Raji (cell line): ENCODE data around the gene PDE4D.

ENCODE experiments used
- POLR2A ChIP-seq: IDR thresholded peaks from 2 replicates; pipeline ENCODE4 v1.6.1; 2011; ENCODE audit warnings: low read depth, low read length, control low read depth; ENCODE audit not compliant: insufficient read depth

The PDE4D gene

DNA sequence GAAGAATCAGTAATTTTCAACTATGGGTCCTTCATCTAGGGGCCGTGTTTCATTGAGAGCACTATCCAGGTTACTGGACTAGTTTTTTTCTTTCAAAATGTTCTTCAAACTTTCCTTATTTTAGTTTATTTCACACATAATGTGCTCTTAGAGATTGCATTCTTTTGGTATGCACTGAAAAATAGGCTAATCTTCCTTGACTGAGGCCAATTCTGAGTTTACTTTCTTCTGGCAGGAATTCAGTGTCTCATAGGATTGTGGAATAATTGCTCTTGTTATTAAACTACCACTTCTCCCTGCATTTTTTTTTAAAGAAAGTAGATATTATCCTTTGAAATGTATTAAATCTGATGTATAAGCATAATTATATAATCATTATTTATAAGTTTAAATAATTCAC lies 686.1 kb downstream of the PDE4D start:
- TF ChIP-seq POLR2A, result no peak

DNA sequence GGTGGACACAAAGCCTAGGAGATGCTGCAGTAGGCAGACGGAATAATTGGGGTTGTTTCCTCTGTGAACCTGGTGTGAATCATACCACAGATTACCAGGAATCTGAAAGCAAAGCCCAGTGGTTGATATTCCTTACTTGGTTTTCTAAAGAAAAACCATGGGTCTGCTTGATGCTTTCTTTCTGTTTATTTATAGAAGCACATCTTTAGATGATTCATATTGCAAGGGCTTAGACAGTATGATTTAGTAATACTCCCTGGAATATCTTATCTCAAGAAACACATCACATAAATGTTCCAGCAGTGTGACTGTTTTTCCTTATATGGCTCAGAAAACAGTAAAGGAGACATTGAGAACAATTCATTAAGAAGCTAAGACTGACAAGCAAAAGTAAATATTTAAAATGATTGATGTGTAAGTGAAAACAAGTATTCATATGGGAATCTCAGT lies 687.4 kb downstream of the PDE4D start:
- no peak for TF ChIP-seq POLR2A

DNA sequence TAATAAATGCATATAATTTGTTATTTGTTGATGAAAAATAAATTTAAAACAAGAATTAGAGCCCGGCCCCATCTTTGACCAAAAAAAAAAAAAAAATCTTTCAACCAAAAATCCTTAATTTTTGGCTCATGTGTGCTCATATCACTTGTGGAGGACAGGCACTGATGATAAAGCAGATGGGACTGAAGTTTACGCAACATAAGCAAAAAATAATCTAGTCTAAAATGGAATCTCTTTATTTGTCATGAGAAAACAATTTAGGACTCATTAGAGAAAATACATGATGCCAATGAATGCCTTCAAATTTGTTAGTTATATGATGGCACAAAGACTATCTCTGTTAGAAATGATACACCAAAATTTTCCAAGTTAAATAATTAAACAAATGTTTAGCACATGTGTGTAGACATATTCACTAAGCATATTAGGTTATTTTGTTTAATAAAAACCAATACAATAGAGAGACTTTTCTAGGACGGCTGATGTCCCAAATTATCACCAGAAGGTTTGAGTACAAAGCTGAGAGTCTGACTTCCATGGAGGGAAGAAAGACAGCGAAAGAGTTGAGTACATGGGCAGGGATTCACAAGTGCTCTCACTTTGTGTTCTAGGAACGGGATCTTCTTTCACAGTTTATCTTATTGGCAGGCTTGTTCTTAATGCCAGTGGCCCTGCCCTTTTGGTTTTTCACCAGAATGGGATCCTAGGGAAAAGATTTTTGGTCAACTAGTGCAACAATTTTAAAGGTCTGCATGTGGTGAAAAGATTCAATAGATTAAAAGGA lies 689.2 kb downstream of the PDE4D start:
- no peak for TF ChIP-seq POLR2A

DNA sequence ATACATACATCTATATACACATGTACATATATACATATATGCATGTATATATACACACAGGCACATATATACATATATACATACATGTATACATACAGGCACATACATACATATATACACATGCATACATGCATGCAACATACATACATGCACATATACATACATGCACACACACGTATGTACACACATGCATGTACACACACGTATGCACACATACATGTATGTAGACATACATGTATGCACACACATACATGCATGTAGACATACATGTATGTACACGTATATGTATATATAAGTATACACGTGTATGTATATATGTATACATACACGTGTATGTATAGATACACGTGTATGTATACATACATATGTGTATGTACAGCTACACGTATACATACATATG lies 693.7 kb downstream of the PDE4D start:
- TF ChIP-seq POLR2A, result no peak

DNA sequence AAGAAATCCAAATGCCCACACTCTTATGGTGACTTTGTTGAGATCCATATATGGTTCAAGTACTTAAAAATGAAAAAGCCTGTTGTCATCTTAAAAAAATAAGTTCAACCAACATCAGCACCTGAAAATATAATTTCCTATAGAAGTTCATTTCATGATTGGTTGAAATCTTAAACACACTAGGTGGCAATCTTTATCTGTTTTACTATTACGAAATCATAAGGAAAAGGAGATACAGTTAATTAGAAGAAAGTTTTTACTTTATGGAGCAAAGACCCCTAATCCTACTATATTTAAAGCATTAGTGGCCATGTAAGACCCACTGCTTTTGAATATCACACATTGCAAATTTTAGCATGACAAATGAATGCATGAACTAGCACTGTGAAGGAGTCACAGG lies 694.7 kb downstream of the PDE4D start:
- TF ChIP-seq POLR2A, result no peak

DNA sequence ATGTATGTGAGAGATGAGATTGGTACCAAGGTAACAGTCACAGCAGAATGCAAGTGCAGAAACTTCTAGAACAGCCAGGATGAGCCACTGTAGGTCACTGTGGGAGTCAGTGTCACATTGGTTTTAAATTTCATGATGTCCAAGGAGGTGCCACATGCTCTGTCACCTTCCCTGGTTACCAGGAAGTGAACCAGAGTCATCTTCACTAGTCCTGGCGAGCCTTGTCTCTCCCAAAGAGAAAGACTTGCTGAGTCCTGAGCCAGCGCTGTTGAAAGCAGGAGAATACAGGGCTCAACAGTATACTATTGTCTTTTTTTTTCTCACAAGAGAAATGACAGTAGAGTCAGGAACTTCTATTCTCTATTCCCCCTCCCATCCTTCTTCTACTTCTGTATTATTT lies 695.2 kb downstream of the PDE4D start:
- TF ChIP-seq POLR2A, result no peak

DNA sequence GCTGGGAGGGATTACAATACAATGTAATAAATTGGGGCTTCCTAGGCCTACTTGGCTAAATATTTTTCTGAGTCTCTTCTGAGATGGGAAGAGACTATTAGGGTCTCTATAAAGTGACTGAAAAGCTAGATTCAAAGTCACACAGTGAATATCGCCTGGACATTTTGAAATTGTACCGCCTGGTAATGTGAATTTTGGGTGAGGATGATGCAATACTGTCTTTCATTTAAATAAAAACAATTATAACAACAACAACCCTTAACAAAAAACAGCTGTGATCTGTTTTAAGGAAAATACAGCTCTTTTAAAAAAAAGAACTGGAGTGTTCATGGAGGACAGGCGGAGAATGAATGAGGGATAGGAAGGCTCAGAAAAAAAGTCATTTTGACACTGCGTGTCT lies 695.6 kb downstream of the PDE4D start:
- no peak for TF ChIP-seq POLR2A

DNA sequence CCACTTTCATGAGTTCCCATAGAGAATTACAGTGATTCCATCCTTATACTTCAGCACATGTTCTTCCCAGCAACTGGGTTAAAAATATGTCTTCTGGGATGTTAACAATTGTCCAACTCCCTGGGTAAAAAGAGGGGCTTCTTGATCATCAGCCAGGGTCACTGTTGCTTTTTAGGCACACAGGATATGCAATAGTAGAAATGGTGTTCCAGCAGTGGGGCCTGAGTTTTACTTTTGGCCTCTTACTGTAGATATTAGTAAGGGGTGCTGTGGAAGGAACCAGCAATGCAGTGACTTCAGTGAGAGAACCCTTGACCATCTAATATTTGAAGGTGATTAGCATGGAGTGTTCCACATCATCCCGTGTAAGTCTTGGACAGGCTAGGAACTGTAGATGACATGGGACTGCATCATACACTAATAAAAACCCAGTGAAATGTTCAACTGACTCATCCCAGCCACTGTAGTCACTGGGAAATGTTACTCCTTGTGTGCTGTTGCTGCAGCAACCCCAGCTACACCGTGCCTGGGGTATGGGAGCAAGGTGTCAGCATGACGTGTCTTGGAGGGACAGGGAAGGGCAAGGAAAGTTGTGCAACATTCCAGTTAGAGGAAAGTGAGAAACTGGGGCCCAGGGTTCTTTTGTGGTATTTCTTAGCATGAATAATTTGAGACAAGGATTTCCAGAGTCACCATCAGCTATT lies 699.8 kb downstream of the PDE4D start:
- TF ChIP-seq POLR2A, result no peak

DNA sequence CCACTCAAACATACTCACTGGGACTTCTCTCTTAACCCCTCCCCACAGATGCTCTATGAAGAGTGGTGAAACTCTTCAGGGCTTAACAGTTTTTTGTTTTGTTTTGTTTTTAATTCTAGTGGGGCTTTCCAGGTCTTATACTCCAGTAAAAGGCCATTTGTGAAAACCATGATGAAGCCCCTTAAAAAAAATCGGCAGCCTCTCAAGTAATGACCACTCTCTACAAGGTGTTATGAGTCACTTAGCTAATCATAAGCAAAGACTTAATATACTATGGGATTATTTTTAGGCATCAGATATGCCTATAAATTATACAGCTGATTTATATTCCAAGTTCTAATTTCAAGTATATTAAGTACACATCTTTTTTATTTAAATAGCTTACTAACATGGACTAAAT lies 702.8 kb downstream of the PDE4D start:
- TF ChIP-seq POLR2A, result no peak

DNA sequence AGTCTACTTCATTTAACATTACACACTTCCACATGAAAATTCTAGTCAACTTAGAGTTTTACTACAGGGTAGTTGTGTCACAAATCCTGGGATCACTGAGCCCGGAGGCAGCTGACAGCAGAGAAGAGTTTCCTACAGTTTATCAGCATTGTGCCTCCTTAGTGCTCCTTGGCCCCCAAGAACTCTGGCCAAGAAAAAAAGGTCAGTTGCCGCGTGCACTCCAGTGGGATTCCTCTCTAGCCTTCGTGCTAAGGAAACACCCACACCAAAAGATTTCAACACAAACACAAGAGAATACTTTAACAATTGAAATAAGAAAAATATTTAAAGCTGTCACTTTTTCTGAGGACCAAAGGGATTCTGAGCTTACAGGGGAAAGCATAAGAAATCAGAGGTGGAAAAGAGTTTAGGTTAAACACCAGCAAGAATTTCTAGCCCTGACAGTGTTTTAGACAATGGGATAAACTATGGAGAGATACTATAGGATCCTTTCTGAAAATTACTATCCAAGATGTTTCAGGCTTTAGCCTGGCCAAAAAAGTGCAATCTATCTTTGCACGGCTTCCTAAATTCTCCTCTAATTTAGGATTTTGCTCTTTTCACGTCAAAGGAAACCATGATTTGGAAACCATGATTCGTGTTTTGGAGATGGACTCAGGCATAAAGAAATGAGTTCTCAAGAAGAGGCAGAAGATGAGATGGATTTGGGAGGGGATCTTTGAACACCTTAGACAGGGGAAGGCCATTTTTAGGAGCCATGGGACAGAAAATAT lies 703.9 kb downstream of the PDE4D start:
- TF ChIP-seq POLR2A, result no peak

DNA sequence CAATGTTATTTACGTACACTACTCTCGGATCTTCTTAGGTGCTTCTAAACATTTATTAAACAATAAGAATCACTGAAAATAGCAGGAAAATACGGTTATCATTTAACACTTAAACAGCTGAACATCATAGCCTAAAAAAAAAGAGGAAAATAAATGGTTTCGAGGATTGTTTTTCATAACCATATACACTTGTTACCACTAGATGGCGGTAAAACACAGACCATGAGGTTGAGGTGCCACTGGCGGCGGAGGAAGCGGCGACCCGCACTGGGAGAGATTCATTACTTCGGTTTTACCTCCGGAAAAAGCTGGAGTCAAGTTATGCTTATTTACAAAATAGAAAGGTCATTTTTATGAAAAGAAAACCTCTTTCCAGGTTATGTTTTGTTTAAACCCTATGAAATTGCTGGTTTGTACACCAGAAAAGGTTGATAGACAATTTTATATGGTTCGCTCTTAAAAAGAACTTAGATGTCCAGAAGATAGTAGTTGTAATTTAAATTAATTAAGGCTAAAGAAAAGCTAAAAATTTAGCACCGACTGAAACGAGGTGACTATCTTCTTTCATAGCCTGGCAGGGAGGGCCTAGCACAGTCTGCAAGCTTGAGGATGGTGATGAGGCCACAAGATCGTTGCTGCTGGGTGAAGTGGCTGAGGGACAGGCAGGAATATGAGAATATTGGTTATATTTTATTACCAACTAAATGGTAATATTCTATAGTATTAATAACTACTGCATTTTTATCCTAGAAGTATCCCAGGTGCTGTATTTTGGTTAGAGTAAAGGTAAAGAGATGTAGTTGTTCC lies 704.9 kb downstream of the PDE4D start:
- no peak for TF ChIP-seq POLR2A

DNA sequence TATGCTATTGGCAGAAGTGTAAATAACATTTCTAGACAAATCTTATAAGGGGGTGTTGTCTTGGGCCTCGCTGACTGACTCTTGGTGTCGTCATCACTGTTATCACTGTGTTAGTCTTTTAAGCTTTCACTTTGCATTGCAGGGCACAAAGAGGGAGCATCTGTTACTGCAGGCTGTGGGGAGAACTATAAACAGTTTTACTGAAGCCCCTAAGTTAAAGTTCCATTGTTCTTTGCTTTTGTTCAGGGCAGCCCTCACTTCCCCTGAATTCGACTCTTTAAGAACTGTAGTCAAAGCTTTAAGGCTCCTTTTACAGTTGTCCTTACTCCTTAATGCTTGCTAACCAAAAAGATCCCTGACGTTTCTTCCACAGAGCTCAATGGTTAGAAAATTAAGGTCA lies 705.7 kb downstream of the PDE4D start:
- no peak for TF ChIP-seq POLR2A

DNA sequence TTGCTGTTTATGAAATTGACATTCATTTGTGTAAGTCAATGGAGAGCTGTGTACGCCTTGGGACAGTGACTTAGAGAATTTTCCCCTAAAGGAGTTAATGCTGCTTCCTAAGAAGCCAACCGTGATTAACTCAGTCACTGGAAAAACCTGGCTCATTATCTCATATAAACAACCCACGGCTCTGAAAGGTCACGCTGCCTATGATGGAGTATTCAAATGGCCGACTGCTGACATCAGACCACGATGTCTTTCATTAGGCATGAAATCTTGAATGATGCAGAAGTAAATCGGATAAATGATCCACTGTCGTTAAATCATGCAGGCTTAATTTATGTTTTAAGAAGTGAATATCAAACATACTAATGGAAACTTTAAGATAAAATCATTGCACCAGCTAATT lies 706.9 kb downstream of the PDE4D start:
- TF ChIP-seq POLR2A, result no peak

DNA sequence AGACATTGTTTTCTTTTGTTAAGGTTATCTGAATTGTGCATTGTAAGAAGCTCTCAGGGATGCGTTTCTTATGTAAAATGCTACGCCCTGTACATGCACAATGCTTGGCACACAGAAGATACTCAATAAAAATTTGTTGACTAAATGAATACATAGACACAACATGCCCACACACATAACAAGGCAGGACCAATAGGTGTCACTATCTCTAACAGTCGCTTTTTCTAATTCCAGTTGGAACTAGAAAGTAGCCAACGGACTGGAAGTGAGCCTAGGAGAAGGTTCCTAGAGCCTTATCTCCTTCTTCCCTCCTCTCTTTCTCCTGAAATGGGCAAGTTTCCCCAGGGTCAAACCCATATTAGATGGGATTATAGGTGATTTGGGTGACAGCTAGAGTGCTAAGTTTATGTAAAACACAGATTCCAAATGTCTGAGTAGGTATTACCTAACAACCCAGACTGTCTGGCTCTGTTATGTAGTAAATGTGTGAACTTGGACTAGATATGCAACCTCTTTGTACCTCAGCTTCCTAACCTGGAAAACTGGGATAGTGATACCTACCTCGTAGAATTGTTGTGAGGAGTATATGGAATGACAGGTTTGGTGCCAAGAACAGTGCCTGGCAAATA lies 707.7 kb downstream of the PDE4D start:
- no peak for TF ChIP-seq POLR2A

DNA sequence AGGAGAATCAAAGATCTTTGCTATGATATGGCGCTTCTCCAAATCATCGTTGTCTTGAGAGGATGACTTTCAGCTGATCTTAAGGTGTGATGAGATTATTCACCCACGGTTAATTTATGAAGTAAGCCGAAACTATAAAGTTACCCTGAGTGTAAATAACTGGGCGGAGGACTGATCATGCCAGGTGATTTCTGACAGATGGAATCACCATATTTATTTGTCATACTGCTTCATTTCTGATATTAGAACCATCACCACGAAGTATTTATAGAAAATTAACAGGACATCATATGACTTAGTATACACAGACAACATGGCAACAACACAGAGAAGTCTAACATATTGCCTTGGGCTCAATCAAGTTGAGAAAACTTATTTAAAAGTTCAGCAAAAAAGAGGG lies 708.8 kb downstream of the PDE4D start:
- no peak for TF ChIP-seq POLR2A

DNA sequence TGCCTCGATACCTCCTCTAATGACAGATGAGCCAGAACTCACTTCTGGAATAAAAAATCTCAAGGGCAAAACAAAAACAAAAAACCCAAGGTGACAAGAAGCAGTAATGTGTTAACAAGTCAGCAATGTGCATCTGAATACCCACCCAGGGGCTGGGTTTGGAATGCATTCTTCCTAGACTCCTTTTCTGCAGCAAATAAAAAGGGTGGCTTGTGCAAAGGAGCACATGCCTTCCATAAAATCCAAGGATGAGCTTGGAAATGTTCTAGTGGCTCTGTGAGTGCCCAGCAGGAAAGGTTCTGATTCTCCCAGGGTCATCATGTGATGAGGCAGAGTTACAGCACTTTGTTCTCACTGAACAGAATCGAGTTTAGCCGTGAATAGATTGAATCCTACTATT lies 710.8 kb downstream of the PDE4D start:
- no peak for TF ChIP-seq POLR2A
